H1 (cell line): ENCODE measurements around the gene KIAA1755. TPM values are rescaled to one million over a fixed set of nuclear protein-coding genes. Genes with fewer than 3 reads are reported as not detected.

Experiments
- CTCF ChIA-PET: fragments of 300-600 bp; sonication (Branson Sonifier 250); formaldehyde crosslinking; loops from one replicate; lab custom pipeline; 2021; ENCODE audit not compliant: partially characterized antibody; lab: Charles Lee
- POLR2A ChIA-PET: fragments of 300-600 bp; sonication (Branson Sonifier 250); formaldehyde crosslinking; loops from one replicate; lab custom pipeline; 2021; ENCODE audit warnings: inconsistent platforms; ENCODE audit not compliant: partially characterized antibody; lab: Charles Lee
- DNase-seq, 2 experiments: peaks; one replicate each; pipeline versions ENCODE4 v3.0.0 to v3.0.0-alpha.2; 2010 to 2022; ENCODE audit warnings: low spot score in 2 of 2, low read depth in 1 of 2, mixed read lengths in 1 of 2
- FAIRE-seq: peaks from 2 replicates; lab custom pipeline; 2011; peaks lifted over from hg19 to GRCh38; lab: Jason Lieb, UNC
- H2AFZ ChIP-seq: 2 replicates; pipeline ENCODE4 v1.8.1; 2012; ENCODE audit warnings: low read length, inconsistent platforms
- H2AK5ac ChIP-seq: 2 replicates; pipeline ENCODE4 v1.6.1; 2013; ENCODE audit warnings: low read depth, low read length
- H2BK120ac ChIP-seq: replicated peaks from 2 replicates; pipeline ENCODE3; 2013; ENCODE audit warnings: low read depth, low read length, inconsistent platforms
- H2BK12ac ChIP-seq: 2 replicates; pipeline ENCODE4 v1.6.1; 2013; ENCODE audit warnings: low read depth, low read length
- H2BK15ac ChIP-seq: 2 replicates; pipeline ENCODE4 v1.6.1; 2013; ENCODE audit warnings: low read length
- H2BK20ac ChIP-seq: 2 replicates; pipeline ENCODE4 v1.6.1; 2013; ENCODE audit warnings: low read length
- H2BK5ac ChIP-seq: 2 replicates; pipeline ENCODE4 v1.6.1; 2013; ENCODE audit warnings: low read depth, low read length
- H3K14ac ChIP-seq: 2 replicates; pipeline ENCODE4 v1.6.1; 2013; ENCODE audit warnings: inconsistent platforms; ENCODE audit not compliant: insufficient read length
- H3K18ac ChIP-seq: 2 replicates; pipeline ENCODE4 v1.6.1; 2013; ENCODE audit warnings: low read length; ENCODE audit errors: extremely low read depth
- H3K23ac ChIP-seq: 2 replicates; pipeline ENCODE4 v1.6.1; 2013; ENCODE audit warnings: inconsistent platforms; ENCODE audit not compliant: insufficient read length
- H3K23me2 ChIP-seq: 2 replicates; pipeline ENCODE4 v1.6.1; 2013; ENCODE audit warnings: low read depth, low read length
- H3K27ac ChIP-seq: 2 replicates; pipeline ENCODE4 v1.6.1; 2011; ENCODE audit warnings: low read depth, low read length, inconsistent platforms
- H3K27me3 ChIP-seq, 4 experiments: replicated peaks in 1 of 4; 1 replicate in 1 of 4; 2 replicates in 3 of 4; pipeline versions ENCODE4 v1.6.1 to v1.8.1; 2011 to 2013; ENCODE audit warnings: low read length in 3 of 4, mild to moderate bottlenecking in 3 of 4, inconsistent platforms in 2 of 4, mixed read lengths in 2 of 4, moderate library complexity in 1 of 4; ENCODE audit not compliant: control insufficient read depth in 3 of 4, insufficient read depth in 3 of 4; ENCODE audit errors: extremely low read depth in 1 of 4
- H3K36me3 ChIP-seq, 4 experiments: 2 replicates each; pipeline versions ENCODE4 v1.6.1 to v1.8.1; 2011 to 2013; ENCODE audit warnings: mild to moderate bottlenecking in 4 of 4, low read length in 3 of 4, moderate library complexity in 2 of 4, control low read depth in 1 of 4, inconsistent platforms in 1 of 4; ENCODE audit not compliant: insufficient read depth in 4 of 4, control insufficient read depth in 2 of 4
- H3K4ac ChIP-seq: replicated peaks from 2 replicates; pipeline ENCODE3; 2013; ENCODE audit warnings: low read length, low read depth, mixed read lengths, inconsistent platforms; ENCODE audit not compliant: insufficient read length
- H3K4me1 ChIP-seq, 4 experiments: replicated peaks in 1 of 4; 1 replicate in 1 of 4; 2 replicates in 3 of 4; pipeline versions ENCODE4 v1.6.1 to v1.8.1; 2011 to 2013; ENCODE audit warnings: low read length in 3 of 4, inconsistent platforms in 2 of 4, mixed read lengths in 1 of 4; ENCODE audit not compliant: insufficient read depth in 4 of 4, control insufficient read depth in 3 of 4
- H3K4me2 ChIP-seq, 2 experiments: 2 replicates each; pipeline versions ENCODE4 v1.6.1 to v1.8.1; 2011 to 2013; ENCODE audit warnings: low read depth in 2 of 2, low read length in 2 of 2, control low read depth in 1 of 2, inconsistent platforms in 1 of 2, mild to moderate bottlenecking in 1 of 2; ENCODE audit not compliant: insufficient read depth in 1 of 2
- H3K4me3 ChIP-seq, 4 experiments: fragments of 200-600, 300-600 bp in 1 of 4; sonication (generic), shearing (Covaris generic), sonication (Bioruptor Twin) in 1 of 4; 2 replicates each; pipeline versions ENCODE4 v1.5.1 to v1.8.1; 2011 to 2016; ENCODE audit warnings: low read length in 4 of 4, low read depth in 3 of 4, control low read depth in 2 of 4, inconsistent platforms in 2 of 4, mild to moderate bottlenecking in 2 of 4, mixed read lengths in 1 of 4, moderate library complexity in 1 of 4; ENCODE audit not compliant: insufficient read depth in 2 of 4; ENCODE audit errors: extremely low read depth in 1 of 4
- H3K56ac ChIP-seq: replicated peaks from 2 replicates; pipeline ENCODE3; 2013; ENCODE audit warnings: low read depth, mild to moderate bottlenecking, mixed read lengths, low read length, inconsistent platforms; ENCODE audit not compliant: insufficient read length
- H3K79me1 ChIP-seq: 2 replicates; pipeline ENCODE4 v1.6.1; 2013; ENCODE audit warnings: low read depth, low read length, control low read depth
- H3K79me2 ChIP-seq, 2 experiments: 2 replicates each; pipeline versions ENCODE4 v1.6.1 to v1.8.1; 2012 to 2013; ENCODE audit warnings: low read length in 2 of 2, mild to moderate bottlenecking in 2 of 2, inconsistent platforms in 1 of 2; ENCODE audit not compliant: insufficient read depth in 2 of 2, control insufficient read depth in 1 of 2
- H3K9ac ChIP-seq, 4 experiments: replicated peaks in 1 of 4; 1 replicate in 1 of 4; 2 replicates in 3 of 4; pipeline versions ENCODE4 v1.6.1 to v1.8.1; 2011 to 2013; ENCODE audit warnings: low read depth in 3 of 4, low read length in 3 of 4, control low read depth in 2 of 4, mild to moderate bottlenecking in 2 of 4, moderate library complexity in 2 of 4, inconsistent platforms in 1 of 4; ENCODE audit errors: extremely low read depth in 1 of 4
- H3K9me3 ChIP-seq, 2 experiments: 2 replicates each; pipeline versions ENCODE4 v1.6.1 to v1.8.1; 2012 to 2013; ENCODE audit warnings: mild to moderate bottlenecking in 2 of 2, moderate library complexity in 2 of 2, control low read depth in 1 of 2, inconsistent platforms in 1 of 2, low read depth in 1 of 2, low read length in 1 of 2, mixed read lengths in 1 of 2; ENCODE audit not compliant: insufficient read depth in 2 of 2
- H4K20me1 ChIP-seq, 2 experiments: replicated peaks in 1 of 2; 2 replicates each; pipeline versions ENCODE3 to v1.8.1; 2011 to 2013; ENCODE audit warnings: inconsistent platforms in 2 of 2, low read length in 2 of 2, mild to moderate bottlenecking in 1 of 2; ENCODE audit not compliant: insufficient read depth in 2 of 2, control insufficient read depth in 1 of 2
- H4K5ac ChIP-seq: 2 replicates; pipeline ENCODE4 v1.6.1; 2013; ENCODE audit warnings: low read length, low read depth, mixed read lengths, inconsistent platforms; ENCODE audit not compliant: insufficient read length
- H4K8ac ChIP-seq: 2 replicates; pipeline ENCODE4 v1.8.0; 2013; ENCODE audit warnings: mild to moderate bottlenecking, moderate library complexity, low read length, inconsistent platforms; ENCODE audit not compliant: insufficient read depth; ENCODE audit errors: extremely low read depth
- H4K91ac ChIP-seq: replicated peaks from 2 replicates; pipeline ENCODE3; 2013; ENCODE audit warnings: low read length, mixed read lengths, inconsistent platforms; ENCODE audit not compliant: insufficient read length
- TBP ChIP-seq: IDR thresholded peaks from 2 replicates; pipeline ENCODE4 v1.6.1; 2011; ENCODE audit warnings: low read depth, low read length, improper control_type of control experiment
- WGBS, 2 experiments: shearing (Covaris generic) in 1 of 2; methylation state at CpG; one replicate each; pipeline versions ENCODE4 v1.1.6 to v1.1.7; 2013 to 2015; ENCODE audit warnings: low lambda C conversion rate in 2 of 2, mixed read lengths in 2 of 2, inconsistent platforms in 1 of 2, low coverage in 1 of 2, missing lambda C conversion rate in 1 of 2; ENCODE audit not compliant: insufficient replicate concordance in 2 of 2, insufficient coverage in 1 of 2, insufficient read length in 1 of 2; ENCODE audit errors: extremely low coverage in 1 of 2, missing lambda C conversion rate in 1 of 2; 5-methylcytosine and 5-hydroxymethylcytosine counted together
- polyA plus RNA-seq, 7 experiments: library from polyadenylated mRNA; depleted of rRNA in 3 of 7; stranded (reverse) in 5 of 7; unstranded in 2 of 7; fragments of >200 nt in 5 of 7; fragments of 200-250 nt in 2 of 7; gene quantifications; 1 replicate in 5 of 7; 2 replicates in 1 of 7; 4 replicates in 1 of 7; pipeline versions ENCODE4 v1.2.1 to v1.2.3, GENCODE V29; 2011 to 2013; ENCODE audit warnings: missing spikeins in 2 of 7, mixed read lengths in 2 of 7
- total RNA-seq: library from RNA; stranded (reverse); fragmentation: NEBNext Ultra II Directional; extraction: Animal tissue kit (Norgen Biotek cat#: 25700); gene quantifications from 2 replicates; pipeline ENCODE4 v1.2.1, GENCODE V29; 2021

Gene KIAA1755
- total and polyA plus RNA-seq, 2 of the 8 experiments (the other 6 are each of a cell fraction or from before 2014, with no cell fraction given), result 0.23 TPM; not detected in 1

GRCh38 chr20:38199501-38200390 lies 60.8 kb downstream of the KIAA1755 start:
- Histone ChIP-seq H3K9me3 (no peaks in the 10 kb centered on the region), H2BK120ac (no peak overlapping the region), H3K79me2 (no peaks in the 10 kb centered on the region), H2AFZ (no peak overlapping the region), H2BK12ac (no peak overlapping the region), H3K27me3 (no peaks in the 10 kb centered on the region), H2AK5ac (no peak overlapping the region), H3K18ac (no peak overlapping the region), H3K4me2 (no peak overlapping the region), H4K91ac (no peak overlapping the region), H3K36me3 (no peaks in the 10 kb centered on the region), H3K14ac (no peak overlapping the region), H3K9ac (no peak overlapping the region), H2BK5ac (no peak overlapping the region), H4K8ac (no peak overlapping the region), H4K5ac (no peak overlapping the region), H3K4ac (no peak overlapping the region), H3K23ac (no peak overlapping the region), H2BK20ac (no peak overlapping the region), H3K4me1 (no peaks in the 10 kb centered on the region), H3K23me2 (no peaks in the 10 kb centered on the region), H3K79me1 (no peaks in the 10 kb centered on the region), H3K27ac (no peak overlapping the region), H3K4me3 (no peak overlapping the region), H4K20me1 (no peaks in the 10 kb centered on the region), H2BK15ac (no peak overlapping the region), H3K56ac (no peak overlapping the region)
- POLR2A ChIA-PET, result no interaction called here
- CTCF ChIA-PET, result interaction anchor here (1.0 to 1.1 kb wide), 2 partner anchors 35 to 86 kb away, joined by 3 to 4 read pairs; no protein-coding TSS in a partner anchor
- TF ChIP-seq TBP, result no peak
- no peak for FAIRE-seq
- 95% methylated on average over 14 of the region's 14 CpGs; no CpG with 5 or more reads in 1 of the 2 experiments for WGBS, 2 experiments
- DNase-seq, result no peak
